Body of pancreas (tissue), 4 donors: ENCODE data around the gene AGBL3.

Experiments
- CTCF ChIP-seq, 7 experiments: fragments of 450-650 bp in 4 of 7; fragments of 200-600 bp in 3 of 7; sonication (generic) in 3 of 7; IDR thresholded peaks; one replicate each; pipeline ENCODE4 v1.5.1; 2016 to 2019; ENCODE audit warnings: antibody characterized with exemption in 7 of 7
- POLR2A ChIP-seq, 3 donors: fragments of 450-650 bp; IDR thresholded peaks; one replicate each; pipeline ENCODE4 v1.6.1; 2016; ENCODE audit warnings: antibody characterized with exemption in 3 of 3, mild to moderate bottlenecking in 2 of 3

GRCh38 chr7:134996097-134996550, 9.8 kb downstream of the AGBL3 start:
- TF ChIP-seq CTCF (IDR thresholded peaks at IDR 0.05) (no peak), POLR2A (IDR thresholded peaks at IDR 0.05) (no peak)
